NCI-H82 (cell line): Measurements from ENCODE around the gene HIPK2.

Experiments used
- DNase-seq: peaks from one replicate; lab custom pipeline; 2025; lab: John Stamatoyannopoulos, UW

HIPK2 gene

GRCh38 chr7:139696552-139696951 is 81.2 kb downstream of the HIPK2 start:
- no peak for DNase-seq

DNA sequence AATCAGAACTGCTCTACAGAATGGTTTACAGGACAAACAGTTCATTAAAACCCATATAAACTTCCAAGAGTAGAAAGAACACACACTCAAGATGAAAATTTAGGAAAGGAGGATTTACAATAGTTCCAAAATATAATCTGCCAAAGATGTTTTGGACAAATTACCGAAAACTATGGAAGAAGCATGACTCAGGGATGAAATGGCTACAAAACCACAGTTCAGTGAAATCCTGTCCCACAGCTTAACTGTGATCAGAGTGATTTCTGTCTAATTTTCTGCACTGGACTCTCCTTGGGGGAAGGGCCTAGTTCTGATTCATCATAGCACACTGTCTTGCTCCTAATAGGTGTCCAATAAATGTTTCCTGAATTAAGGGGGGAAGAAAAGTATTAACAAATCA is 82.2 kb downstream of the HIPK2 start:
- no peak for DNase-seq

- no peak for DNase-seq
Measured at GRCh38 chr7:139695051-139695450, 82.7 kb downstream of the HIPK2 start.

GRCh38 chr7:139694389-139694676 is 83.5 kb downstream of the HIPK2 start:
- DNase-seq = no peak

DNA sequence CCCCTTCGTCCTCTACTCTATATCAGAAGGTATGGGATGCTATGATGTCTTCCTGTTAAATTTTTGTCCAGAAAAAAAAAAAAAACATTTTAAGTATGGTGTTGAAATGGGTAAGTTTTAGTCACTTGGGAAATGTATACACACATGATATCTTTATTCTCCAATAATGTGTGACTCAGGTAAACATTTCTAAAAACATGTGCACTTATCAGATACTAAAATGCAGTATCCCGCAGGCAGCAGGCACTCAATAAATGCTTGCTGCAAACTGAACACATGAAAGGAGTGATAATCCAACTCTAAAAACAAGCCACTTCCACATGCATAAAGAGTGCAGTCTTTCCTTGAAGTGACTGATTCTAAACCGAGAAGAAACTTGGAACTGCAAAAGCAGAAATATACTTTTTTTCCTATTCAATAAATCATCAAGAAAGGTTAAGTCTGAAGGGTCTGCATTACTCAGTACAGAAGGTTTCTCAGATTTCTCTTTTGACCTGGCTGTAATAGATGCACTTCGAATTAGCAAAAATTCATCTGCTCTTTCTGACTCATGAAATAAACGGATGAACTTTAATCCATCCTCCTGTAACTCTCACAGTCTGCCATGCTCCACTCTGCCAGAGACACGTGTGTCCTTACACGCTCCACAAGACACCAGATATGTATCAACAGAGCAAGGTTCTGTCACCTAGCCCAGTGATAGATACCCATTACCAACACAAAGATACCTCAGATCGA is 84.0 kb downstream of the HIPK2 start:
- DNase-seq = no peak

- peak; percentile 3 for DNase-seq
Measured at GRCh38 chr7:139692723-139693122, 85.1 kb downstream of the HIPK2 start.

DNA sequence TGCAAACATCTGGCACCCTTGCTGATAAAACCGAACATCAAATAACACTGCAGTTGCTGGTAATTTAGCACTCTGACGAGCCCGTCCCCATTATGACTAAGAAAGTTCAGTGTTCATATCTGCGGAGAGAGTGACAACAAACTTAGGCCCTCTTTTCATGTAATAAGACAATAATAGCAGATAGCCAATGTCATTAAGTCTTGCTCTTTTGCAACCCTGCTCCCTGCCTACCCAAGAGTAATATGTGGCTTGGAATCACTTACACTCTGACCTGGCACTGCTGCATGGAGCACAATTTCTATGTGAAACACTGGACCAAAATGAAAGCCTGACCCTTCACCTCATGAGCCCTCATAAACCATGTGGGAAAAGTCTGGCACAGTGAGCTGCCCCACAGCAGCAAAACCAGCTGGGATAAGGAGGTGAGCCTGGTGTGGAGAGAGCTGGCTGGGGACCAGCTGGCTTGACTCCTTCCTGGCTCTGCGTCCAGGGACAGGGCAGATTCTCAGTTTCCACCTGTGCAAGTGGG is 86.5 kb downstream of the HIPK2 start:
- no peak for DNase-seq

DNA sequence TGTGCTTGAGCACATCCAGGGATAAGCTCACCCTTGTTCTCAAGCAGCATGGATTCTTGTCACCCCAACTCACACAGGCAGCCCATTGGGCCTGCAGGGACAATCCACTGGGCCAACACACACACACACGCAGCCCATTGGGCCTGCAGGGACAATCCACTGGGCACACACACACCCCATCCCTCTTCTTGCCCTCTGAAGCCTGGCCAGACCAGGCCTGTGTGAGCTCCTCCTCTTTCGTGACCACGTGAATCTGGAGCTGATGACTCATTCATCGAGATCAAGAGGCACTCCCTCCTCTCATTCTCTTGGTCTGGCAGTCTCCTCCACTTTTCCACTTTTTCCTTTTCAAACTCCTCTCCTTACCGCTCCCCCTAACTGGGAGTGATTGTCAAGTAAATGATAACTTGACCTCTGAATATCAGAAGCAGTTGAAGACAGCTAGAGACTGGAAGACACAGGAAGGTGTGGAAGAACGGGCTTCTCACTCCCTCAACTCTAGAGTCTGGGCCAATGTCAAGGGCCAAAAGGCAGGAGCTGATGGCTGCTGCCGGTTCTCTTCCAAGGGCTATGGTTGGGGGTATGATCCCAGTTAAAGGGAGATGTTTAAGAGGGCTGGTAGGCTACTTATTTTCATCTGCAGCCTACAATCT is 89.7 kb downstream of the HIPK2 start:
- no peak for DNase-seq

GRCh38 chr7:139687211-139687954 is 90.4 kb downstream of the HIPK2 start:
- no peak for DNase-seq

DNA sequence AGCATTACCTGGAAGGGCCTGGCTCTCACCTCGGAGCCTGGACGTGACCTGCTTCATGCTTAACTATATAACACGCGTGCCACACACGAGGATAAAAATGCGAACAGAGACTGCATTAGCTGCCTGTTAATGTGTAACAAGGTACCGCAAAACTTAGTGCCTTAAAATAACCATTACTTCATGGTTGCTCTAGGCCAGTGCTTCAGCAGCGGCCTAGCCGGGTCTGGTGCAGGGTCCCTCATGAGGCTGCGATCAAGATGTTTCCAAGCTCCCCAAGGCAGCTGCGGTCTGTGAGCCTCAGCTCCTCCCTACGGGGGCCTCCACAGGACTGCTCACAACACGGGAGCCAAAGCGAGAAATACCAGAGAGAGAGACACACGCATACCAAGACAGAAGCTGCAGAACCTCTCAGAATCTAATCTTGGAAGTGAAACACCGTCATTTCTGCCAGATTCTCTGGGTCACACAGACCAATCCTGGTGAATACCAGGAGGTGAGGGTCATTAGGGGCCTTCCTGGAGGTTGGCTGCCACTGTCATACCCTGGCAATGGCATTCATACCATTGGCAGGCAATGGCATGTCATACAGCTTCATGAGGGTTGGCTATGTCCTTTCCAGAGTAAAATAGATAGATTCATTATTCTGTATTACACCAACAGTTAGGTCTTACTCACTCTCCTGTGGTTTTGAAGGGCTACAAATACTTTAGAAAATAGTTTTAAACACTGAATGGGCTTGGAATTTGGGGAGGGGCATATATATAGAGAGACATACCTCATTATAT is 94.5 kb downstream of the HIPK2 start:
- no peak for DNase-seq

DNA sequence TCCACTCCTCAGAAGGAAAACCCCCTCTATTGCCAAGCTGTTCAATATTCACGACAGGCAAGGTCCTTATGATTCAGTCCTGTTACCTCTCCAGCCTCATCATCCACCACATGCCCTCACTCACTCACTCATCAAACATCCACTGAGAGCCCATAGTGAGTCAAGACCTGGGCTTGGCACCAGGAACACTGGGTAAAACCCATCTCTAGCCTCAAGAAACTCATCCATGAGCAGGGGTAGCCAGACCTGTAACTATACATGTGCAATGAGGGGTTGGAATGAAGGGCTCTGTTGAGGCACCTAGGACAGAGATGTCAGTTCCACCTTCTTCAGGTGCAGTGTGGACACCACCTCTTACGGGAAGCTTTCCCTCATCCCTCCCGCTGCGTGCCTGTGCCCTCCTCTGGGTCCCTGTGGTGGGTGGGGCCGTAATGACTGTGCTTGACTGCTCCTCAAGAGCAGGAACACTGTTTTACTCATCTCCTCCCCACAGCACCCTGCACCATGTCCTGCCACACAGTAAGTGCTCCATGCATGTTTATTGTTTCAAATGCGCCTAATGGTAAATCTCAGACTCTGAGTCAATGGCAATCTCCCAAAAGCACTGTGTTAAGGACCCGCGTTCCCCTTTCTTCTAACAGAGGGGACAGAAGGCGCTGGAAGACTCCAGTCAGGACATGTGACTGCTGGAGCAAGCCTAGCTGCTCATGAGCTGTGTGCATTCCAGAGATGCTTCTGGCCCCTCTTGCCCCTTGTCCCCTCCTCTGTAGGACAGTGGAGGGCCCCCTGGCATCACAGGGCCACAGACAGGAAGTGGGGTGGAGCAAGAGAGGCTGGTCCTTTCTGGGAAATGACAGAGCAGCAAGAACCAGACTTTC is 95.4 kb downstream of the HIPK2 start:
- DNase-seq = no peak

GRCh38 chr7:139681812-139682135 is 96.0 kb downstream of the HIPK2 start:
- no peak for DNase-seq

DNA sequence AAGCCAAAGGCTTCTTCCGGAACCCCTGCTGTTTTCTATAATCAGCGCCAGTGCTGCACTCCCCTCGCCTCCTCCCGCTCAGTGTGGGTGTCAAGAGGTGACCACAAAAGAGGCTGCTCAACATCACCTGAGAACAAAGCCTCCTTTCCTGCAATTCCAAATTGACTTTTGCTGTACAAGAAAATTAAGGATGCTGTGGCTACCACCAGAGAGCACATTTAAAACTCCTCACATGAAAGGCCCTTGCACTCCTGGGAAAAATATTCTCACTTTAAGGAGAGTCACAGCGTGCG is 96.4 kb downstream of the HIPK2 start:
- DNase-seq = no peak

DNA sequence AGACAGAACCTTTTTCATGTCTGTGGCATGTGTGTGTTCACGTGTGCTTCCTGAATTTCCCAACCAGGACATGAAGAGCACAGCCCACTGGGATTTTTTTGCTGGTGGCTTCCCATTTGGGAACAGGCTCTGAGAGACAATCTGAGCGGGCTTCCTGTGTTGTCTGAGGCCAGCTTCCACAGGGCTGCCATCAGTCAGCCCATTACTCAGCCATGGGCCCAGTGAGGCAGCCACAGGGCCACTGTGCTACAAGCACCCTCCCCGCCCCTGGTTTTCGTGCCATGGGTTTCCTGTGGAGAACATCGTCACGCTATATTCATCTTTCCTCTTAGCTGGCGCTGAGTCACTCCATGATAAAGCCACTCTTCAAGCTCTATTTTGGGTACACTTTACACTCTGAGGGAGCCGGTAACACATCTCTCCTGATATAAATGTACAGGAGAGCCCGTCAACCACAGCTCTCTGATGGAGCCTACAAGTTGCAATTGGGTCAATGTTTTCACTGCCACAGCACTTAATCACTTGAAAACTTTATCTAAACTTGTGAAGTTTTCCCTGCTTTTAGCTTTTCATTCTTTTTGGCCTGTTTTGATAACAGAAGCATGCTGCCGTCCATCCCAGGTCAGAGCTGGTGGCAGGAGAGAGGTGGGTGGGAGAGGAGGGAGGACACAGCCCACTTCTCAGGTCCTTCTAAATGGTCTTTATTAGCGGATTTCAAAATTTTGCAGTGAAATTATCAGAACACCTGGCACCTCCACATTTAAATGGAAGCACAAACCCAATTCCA is 96.9 kb downstream of the HIPK2 start:
- DNase-seq = no peak

- DNase-seq = no peak
Measured at GRCh38 chr7:139679731-139680594, 97.8 kb downstream of the HIPK2 start.

- no peak for DNase-seq
Measured at GRCh38 chr7:139676390-139676789, 101.4 kb downstream of the HIPK2 start.

- no peak for DNase-seq
Measured at GRCh38 chr7:139675127-139676125, 102.4 kb downstream of the HIPK2 start.

DNA sequence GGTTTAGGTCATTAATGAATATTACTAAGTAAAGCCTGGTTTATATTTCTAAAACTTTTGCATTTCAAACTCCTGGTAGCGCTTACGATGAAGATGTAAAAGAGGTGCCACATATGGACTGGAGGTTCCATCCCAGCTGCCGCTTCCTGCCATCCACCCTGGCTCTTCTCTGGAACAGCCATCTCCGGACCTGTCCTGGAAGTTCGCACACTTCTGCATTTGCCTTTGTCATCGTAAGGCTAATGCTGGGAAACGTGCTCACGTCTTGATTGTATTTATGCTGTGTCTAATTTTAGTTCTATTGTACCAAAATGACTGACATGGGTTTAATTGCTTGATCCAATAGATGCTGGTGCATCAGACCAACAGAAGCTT is 103.1 kb downstream of the HIPK2 start:
- DNase-seq = no peak

DNA sequence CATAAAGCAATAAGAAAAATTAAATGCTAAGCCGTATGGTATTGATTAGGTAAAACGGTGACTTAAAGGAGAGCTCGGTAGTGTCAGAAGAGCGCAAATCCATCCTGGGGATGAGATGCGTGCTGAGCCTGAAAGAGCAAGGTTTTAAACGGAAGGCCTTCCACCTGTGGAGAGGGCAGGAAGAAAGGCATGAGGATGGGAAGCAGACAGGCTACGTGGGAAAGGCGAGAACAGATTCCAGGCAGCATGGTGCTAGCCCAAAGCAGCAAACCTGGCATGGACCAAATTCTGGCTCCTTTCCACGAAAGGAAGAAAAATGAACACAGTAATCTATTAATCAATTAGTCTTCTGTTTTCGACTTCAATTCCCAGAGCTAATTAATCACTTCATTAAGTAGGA is 103.5 kb downstream of the HIPK2 start:
- DNase-seq = no peak
